SK-N-SH (cell line): ENCODE results near the gene TMEM190.
"Not testable (repeated sequence)": the region's sequence is repeated elsewhere in the genome, so short reads cannot be mapped to it uniquely, and the experiment has no call there.

Experiments
- GABPA ChIP-seq: IDR thresholded peaks from 2 replicates; pipeline ENCODE4 v1.4.0; 2012; ENCODE audit warnings: low read depth, mild to moderate bottlenecking
- MEF2A ChIP-seq: IDR thresholded peaks from 2 replicates; pipeline ENCODE4 v1.4.0; 2012; ENCODE audit warnings: low read depth, borderline replicate concordance
- MXI1 ChIP-seq: IDR thresholded peaks from 2 replicates; pipeline ENCODE4 v1.6.1; 2012; ENCODE audit warnings: mild to moderate bottlenecking, low read depth, low read length, improper control_type of control experiment
- NFIC ChIP-seq: IDR thresholded peaks from 2 replicates; pipeline ENCODE4 v1.4.0; 2012; ENCODE audit warnings: borderline replicate concordance
- RAD21 ChIP-seq: IDR thresholded peaks from 2 replicates; pipeline ENCODE4 v1.6.1; 2012; ENCODE audit warnings: mild to moderate bottlenecking, low read length
- RFX5 ChIP-seq: IDR thresholded peaks from 2 replicates; pipeline ENCODE4 v1.6.1; 2012; ENCODE audit warnings: mild to moderate bottlenecking, improper control_type of control experiment, low read length
- SIN3A ChIP-seq: IDR thresholded peaks from 2 replicates; pipeline ENCODE4 v1.6.1; 2012; ENCODE audit warnings: low read depth, mild to moderate bottlenecking, low read length, moderate library complexity, borderline replicate concordance
- SMC3 ChIP-seq: IDR thresholded peaks from 2 replicates; pipeline ENCODE4 v1.6.1; 2012; ENCODE audit warnings: low read depth, low read length, improper control_type of control experiment
- TF ChIP-seq, protein P1 (sequence below): fragments of 200-600 bp; sonication (generic); IDR thresholded peaks from 2 replicates; pipeline ENCODE4 v1.6.1; 2017; ENCODE audit warnings: antibody characterized with exemption, mild to moderate bottlenecking, moderate library complexity

DNA sequence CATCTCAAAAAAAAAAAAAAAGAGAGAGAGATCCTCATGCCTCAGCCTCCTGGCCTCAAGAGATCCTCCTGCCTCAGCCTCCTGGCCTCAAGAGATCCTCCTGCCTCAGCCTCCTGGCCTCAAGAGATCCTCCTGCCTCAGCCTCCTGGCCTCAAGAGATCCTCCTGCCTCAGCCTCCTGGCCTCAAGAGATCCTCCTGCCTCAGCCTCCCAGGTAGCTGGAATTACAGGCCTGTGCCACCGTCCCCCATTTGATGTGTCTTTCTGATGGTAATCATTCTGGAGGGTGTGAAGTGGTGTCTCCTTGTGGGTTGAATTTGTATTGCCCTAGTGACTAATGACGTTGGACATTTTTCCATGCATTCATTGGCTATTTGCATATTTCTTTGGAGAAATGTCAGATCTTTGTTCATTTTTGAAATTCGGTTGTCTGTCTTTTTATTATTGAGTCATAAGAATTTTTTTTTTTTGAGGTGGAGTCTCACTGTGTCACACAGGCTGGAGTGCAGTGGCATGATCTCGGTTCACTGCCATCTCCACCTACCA is 47.8 kb upstream of the TMEM190 start:
- not testable (repeated sequence) for TF ChIP-seq MXI1, MEF2A, RAD21, SIN3A, SMC3, GABPA, NFIC
- TF ChIP-seq, protein P1, sequence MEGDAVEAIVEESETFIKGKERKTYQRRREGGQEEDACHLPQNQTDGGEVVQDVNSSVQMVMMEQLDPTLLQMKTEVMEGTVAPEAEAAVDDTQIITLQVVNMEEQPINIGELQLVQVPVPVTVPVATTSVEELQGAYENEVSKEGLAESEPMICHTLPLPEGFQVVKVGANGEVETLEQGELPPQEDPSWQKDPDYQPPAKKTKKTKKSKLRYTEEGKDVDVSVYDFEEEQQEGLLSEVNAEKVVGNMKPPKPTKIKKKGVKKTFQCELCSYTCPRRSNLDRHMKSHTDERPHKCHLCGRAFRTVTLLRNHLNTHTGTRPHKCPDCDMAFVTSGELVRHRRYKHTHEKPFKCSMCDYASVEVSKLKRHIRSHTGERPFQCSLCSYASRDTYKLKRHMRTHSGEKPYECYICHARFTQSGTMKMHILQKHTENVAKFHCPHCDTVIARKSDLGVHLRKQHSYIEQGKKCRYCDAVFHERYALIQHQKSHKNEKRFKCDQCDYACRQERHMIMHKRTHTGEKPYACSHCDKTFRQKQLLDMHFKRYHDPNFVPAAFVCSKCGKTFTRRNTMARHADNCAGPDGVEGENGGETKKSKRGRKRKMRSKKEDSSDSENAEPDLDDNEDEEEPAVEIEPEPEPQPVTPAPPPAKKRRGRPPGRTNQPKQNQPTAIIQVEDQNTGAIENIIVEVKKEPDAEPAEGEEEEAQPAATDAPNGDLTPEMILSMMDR, result not testable (repeated sequence)
- TF ChIP-seq RFX5, result peak; percentile 99
